COLO829 (cell line): ENCODE results near the gene ECSCR.
A peak's percentile ranks its signal among the peaks of the same experiment; 100 is the strongest.
"Not testable (repeated sequence)": the region's sequence is repeated elsewhere in the genome, so short reads cannot be mapped to it uniquely, and the experiment has no call there.

Source experiments
- DNase-seq: peaks from one replicate; pipeline ENCODE4 v3.0.0; 2012; ENCODE audit warnings: low spot score

ECSCR gene

GRCh38 chr5:139445325-139446170 lies 17.0 kb downstream of the ECSCR start:
- DNase-seq, result no peak

GRCh38 chr5:139443831-139444453 lies 18.6 kb downstream of the ECSCR start:
- no peak for DNase-seq

- DNase-seq, result not testable (repeated sequence)
Observed at GRCh38 chr5:139440416-139440815, 22.1 kb downstream of the ECSCR start.

GRCh38 chr5:139439013-139439903 lies 23.3 kb downstream of the ECSCR start, which contains the start of gene DNAJC18:
TSS of gene DNAJC18 (minus strand) at chr5:139439525. CDS start at chr5:139439445, 80 bp downstream.
- peak; percentile 96 for DNase-seq

- DNase-seq, result no peak
Observed at GRCh38 chr5:139438707-139439012, 23.9 kb downstream of the ECSCR start.

- no peak for DNase-seq
Observed at GRCh38 chr5:139435676-139436075, 26.9 kb downstream of the ECSCR start.

- no peak for DNase-seq
Observed at GRCh38 chr5:139431706-139432105, 30.8 kb downstream of the ECSCR start.

GRCh38 chr5:139430015-139430414 lies 32.5 kb downstream of the ECSCR start:
- DNase-seq, result no peak

GRCh38 chr5:139426203-139426885 lies 36.2 kb downstream of the ECSCR start:
- DNase-seq, result no peak

- no peak for DNase-seq
Observed at GRCh38 chr5:139425497-139425896, 37.0 kb downstream of the ECSCR start.

- DNase-seq, result peak; percentile 71
Observed at GRCh38 chr5:139422307-139422893, 40.1 kb downstream of the ECSCR start.

GRCh38 chr5:139419226-139420192 lies 43.0 kb downstream of the ECSCR start:
- DNase-seq, result no peak

GRCh38 chr5:139418793-139419192 lies 43.8 kb downstream of the ECSCR start:
- no peak for DNase-seq

- no peak for DNase-seq
Observed at GRCh38 chr5:139417214-139417613, 45.3 kb downstream of the ECSCR start.

- DNase-seq, result no peak
Observed at GRCh38 chr5:139416651-139417050, 45.9 kb downstream of the ECSCR start.

- DNase-seq, result no peak
Observed at GRCh38 chr5:139415869-139416268, 46.7 kb downstream of the ECSCR start.

GRCh38 chr5:139415221-139415861 lies 47.2 kb downstream of the ECSCR start:
- DNase-seq, result no peak

GRCh38 chr5:139414581-139415130 lies 47.9 kb downstream of the ECSCR start:
- peak; percentile 41 for DNase-seq

- no peak for DNase-seq
Observed at GRCh38 chr5:139413963-139414362, 48.6 kb downstream of the ECSCR start.

- no peak for DNase-seq
Observed at GRCh38 chr5:139413153-139413552, 49.4 kb downstream of the ECSCR start.
